GM12872 (cell line): ENCODE results near the gene DCDC2.

ENCODE experiments used
- TF ChIP-seq, protein P1 (sequence below): IDR thresholded peaks from 3 replicates; pipeline ENCODE4 v1.5.1; 2011; ENCODE audit warnings: low read depth, mild to moderate bottlenecking, low read length, moderate library complexity; ENCODE audit not compliant: insufficient read depth

DCDC2 gene

DNA sequence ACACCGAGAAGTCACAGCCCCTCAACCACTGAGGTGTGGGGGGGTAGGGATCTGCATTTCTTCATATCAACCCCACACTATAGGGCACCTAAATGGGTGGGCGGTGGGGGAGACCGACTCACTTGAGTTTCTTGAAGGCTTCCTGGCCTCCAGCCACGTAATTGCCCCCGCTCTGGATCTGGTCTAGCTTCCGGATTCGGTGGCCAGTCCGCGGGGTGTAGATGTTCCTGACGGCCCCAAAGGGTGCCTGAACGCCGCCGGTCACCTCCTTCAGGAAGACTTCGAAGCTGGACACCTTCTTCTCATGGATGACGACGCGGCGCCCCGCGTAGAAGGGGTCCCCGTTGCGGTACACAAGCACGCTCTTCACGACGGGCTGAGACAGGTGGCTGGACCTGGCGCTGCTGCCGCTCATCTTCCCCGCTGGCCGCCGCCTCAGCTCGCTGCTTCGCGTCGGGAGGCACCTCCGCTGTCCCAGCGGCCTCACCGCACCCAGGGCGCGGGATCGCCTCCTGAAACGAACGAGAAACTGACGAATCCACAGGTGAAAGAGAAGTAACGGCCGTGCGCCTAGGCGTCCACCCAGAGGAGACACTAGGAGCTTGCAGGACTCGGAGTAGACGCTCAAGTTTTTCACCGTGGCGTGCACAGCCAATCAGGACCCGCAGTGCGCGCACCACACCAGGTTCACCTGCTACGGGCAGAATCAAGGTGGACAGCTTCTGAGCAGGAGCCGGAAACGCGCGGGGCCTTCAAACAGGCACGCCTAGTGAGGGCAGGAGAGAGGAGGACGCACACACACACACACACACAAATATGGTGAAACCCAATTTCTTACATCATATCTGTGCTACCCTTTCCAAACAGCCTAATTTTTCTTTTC, at the start of gene DCDC2:
TSS of gene DCDC2 (minus strand) at position 724 of the 883 bp plus-strand sequence. CDS start at position 415, 309 bp downstream.
- TF ChIP-seq, protein P1, sequence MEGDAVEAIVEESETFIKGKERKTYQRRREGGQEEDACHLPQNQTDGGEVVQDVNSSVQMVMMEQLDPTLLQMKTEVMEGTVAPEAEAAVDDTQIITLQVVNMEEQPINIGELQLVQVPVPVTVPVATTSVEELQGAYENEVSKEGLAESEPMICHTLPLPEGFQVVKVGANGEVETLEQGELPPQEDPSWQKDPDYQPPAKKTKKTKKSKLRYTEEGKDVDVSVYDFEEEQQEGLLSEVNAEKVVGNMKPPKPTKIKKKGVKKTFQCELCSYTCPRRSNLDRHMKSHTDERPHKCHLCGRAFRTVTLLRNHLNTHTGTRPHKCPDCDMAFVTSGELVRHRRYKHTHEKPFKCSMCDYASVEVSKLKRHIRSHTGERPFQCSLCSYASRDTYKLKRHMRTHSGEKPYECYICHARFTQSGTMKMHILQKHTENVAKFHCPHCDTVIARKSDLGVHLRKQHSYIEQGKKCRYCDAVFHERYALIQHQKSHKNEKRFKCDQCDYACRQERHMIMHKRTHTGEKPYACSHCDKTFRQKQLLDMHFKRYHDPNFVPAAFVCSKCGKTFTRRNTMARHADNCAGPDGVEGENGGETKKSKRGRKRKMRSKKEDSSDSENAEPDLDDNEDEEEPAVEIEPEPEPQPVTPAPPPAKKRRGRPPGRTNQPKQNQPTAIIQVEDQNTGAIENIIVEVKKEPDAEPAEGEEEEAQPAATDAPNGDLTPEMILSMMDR: no peak

DNA sequence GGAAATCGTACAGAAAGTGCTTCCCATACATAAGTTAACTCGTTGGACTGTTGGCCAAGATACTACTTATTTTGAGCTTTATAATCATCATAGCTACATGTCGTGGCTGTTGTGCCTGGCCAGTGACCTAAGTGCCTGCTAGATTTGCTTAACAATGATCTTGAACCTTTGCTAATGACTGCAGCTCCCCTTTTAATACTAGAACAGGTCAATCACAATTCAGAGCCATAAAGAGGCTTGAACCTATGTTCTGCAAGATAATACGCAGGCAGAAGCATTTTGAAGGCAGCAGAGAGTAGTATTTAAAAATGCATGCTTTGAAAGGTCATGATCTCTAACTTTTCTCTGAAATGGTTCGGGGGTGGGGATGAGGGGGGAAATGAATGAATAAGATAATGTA, 47.4 kb upstream of the DCDC2 start:
- TF ChIP-seq, protein P1: no peak

DNA sequence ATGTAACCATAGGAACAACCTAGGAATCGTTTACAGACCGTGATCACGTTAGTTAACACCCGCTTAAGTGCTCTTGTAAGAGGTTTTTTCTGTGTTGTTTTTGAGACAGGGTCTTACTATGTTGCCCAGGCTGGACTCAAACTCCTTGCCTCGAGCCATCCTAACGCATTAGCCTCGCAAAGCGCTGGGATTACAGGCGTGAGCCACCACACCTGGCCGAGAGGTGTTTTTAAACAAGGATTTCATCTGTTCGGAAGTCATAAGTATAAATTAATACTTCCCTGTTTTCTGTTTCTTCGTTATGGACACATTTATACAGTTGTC, 45.6 kb upstream of the DCDC2 start:
- TF ChIP-seq, protein P1: no peak

DNA sequence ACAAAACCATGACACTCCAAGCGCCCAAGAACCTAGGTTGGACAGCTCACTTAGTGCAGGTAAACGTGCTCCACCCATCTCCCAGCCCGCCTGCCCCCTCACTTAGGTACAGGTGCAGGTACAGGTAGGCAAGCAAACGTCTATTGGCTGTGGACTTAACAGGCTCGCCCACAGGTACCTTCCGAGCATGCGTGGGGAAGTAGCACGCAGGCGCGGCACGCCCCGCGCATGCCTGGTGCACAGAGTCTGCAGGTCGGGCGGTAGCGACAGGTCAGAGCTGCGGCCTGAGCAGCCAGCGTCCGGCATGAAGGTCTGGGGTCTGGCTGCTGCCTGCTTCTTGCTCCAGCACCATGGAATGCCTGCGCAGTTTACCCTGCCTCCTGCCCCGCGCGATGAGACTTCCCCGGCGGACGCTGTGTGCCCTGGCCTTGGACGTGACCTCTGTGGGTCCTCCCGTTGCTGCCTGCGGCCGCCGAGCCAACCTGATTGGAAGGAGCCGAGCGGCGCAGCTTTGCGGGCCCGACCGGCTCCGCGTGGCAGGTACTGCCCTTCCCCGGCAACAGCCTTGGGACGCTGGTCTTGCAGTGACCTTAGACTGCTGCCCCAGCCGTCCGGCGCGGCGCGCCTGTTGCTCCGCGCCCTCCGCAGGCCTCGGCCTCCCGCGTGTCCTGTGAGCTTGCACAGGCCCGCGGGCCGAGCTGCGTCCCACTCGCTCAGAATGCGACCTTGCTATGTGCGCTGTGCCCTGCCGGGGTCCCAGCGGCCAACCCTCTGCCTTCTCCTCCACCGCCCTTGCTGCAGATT, 45.0 kb upstream of the DCDC2 start, which contains the start of gene MRS2:
TSS of gene MRS2 (plus strand) at position 240 of the 804 bp plus-strand sequence. CDS start at position 351, 111 bp downstream.
- TF ChIP-seq, protein P1: no peak

DNA sequence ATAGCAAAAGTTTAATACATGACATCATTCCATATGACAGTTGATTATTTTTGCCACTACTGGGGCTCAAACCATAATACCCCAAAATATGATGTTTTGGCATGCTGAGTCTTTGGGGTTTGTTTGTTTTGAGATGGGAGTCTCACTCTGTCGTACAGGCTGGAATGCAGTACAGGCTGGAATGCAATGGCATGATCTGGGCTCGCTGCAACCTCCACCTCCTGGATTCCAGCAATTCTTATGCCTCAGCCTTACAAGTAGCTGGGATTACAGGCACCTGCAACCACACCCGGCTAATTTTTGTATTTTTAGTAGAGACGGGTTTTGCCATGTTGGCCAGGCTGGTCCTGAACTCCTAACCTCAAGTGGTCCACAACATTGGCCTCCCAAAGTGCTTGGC, 43.6 kb upstream of the DCDC2 start:
- TF ChIP-seq, protein P1: no peak

DNA sequence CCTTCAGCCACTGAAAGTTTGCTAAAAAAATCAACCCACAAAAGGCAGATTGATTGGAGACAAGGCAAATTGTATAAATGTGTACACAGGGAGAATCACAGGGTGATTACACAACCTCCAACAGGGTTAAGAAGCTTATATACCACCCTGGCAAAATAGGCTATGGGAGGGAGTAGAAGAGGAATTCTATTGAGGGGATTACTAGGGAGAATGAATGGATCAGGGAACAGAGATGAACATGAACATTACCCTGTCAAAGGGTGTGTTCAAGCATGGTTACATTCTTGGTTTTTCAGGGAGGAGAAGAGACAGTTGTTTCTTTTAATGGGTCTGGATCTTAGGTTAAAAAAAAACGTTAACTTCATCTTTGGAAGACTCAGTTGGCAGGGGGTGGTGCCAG, 39.8 kb upstream of the DCDC2 start:
- TF ChIP-seq, protein P1: no peak

DNA sequence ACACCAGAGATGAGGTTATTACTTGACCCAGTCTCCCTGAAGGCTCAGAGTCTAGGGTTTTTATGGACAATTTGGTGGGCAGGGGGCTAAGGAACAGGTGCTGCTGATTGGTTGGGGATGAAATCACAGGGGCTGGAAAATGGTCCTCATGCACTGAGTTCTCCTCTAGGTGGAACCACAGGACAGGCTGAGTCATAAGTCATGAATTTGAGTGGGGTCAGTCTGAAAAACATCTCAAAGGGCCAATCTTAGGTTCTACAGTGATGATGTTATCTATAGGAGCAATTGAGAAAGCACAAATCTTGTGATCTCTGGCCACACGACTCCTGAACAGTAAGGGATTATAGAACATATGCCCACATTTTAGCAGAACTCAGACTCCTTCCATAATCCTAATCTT, 39.0 kb upstream of the DCDC2 start:
- TF ChIP-seq, protein P1: no peak
